ENCODE measurements around the gene FGR.

DNA sequence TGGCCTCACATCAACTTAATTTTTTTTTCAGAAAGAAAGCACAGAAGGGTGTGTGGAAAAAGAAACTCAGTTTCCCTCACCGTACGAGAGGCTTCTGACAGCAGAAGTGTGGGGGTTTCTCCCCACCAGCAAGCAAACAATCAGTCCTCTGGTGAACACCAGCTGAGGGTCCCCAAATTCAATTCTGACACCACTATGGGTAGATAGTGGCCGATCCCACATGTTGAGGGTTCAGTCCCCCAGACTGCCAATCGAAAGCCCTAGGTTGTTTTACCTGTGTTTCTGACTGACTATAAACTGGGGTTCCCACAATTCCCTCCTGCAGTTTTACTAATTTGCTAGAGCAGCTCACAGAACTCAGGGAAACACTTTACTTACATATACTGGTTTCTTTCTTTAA is 34.9 kb upstream of the FGR start:
- TF ChIP-seq CTCF (IDR thresholded peaks at IDR 0.05) (no peak), EZH2 (IDR thresholded peaks at IDR 0.05) (no peak), EZH2phosphoT487 (IDR thresholded peaks at IDR 0.05) (no peak)
